A549 (cell line): ENCODE measurements around the gene DSC2.

Experiments
- BHLHE40 ChIP-seq: IDR thresholded peaks from 2 replicates; pipeline ENCODE4 v1.6.1; 2012; ENCODE audit warnings: low read depth, low read length, inconsistent platforms
- EP300 ChIP-seq, 2 experiments: fragments of >200 bp; sonication (Bioruptor Twin); formaldehyde crosslinking; IDR thresholded peaks; 2 replicates in 1 of 2; 3 replicates in 1 of 2; pipeline ENCODE4 v1.6.1; 2016 to 2017
- HDAC2 ChIP-seq: fragments of 200-600 bp; sonication (generic); IDR thresholded peaks from 2 replicates; pipeline ENCODE4 v1.6.1; 2016
- MAFK ChIP-seq: fragments of 450-650 bp; IDR thresholded peaks from 2 replicates; pipeline ENCODE4 v1.6.1; 2014; ENCODE audit not compliant: partially characterized antibody
- MAX ChIP-seq: IDR thresholded peaks from 2 replicates; pipeline ENCODE4 v1.6.1; 2012

- no peak for TF ChIP-seq BHLHE40
- TF ChIP-seq HDAC2, result no peak
- no peak for TF ChIP-seq EP300 (IDR thresholded peaks at IDR 0.05)
- TF ChIP-seq MAFK, result no peak
- no peak for TF ChIP-seq MAX
These were observed 13.7 kb downstream of the DSC2 start for GRCh38 chr18:31088532-31088931.
